Tibial artery (tissue), 4 donors: ENCODE data around the gene FES.
"Not testable (repeated sequence)": the region's sequence is repeated elsewhere in the genome, so short reads cannot be mapped to it uniquely, and the experiment has no call there.

Experiments
- DNase-seq, 2 donors: peaks; one replicate each; pipeline ENCODE4 v3.0.0-alpha.2; 2019
- H3K27ac ChIP-seq, 2 donors: fragments of 200-600 bp; sonication (generic) in 1 of 2; 1 replicate in 1 of 2; 2 replicates in 1 of 2; pipeline ENCODE4 v1.5.1; 2018 to 2019; ENCODE audit warnings: mild to moderate bottlenecking in 1 of 2
- H3K27me3 ChIP-seq, 2 donors: fragments of 200-600 bp; sonication (generic) in 1 of 2; one replicate each; pipeline versions ENCODE4 v1.5.1 to v1.6.0; 2016 to 2019
- H3K36me3 ChIP-seq, 3 donors: fragments of 200-600 bp; sonication (generic) in 2 of 3; one replicate each; pipeline ENCODE4 v1.5.1; 2016 to 2019; ENCODE audit warnings: mild to moderate bottlenecking in 2 of 3
- H3K4me1 ChIP-seq, 4 donors: fragments of 200-600 bp; sonication (generic) in 2 of 4; 1 replicate in 3 of 4; 2 replicates in 1 of 4; pipeline ENCODE4 v1.5.1; 2016 to 2019
- H3K4me3 ChIP-seq, 2 donors: fragments of 200-600 bp; sonication (generic) in 1 of 2; 1 replicate in 1 of 2; 2 replicates in 1 of 2; pipeline ENCODE4 v1.5.1; 2018 to 2019; ENCODE audit warnings: mild to moderate bottlenecking in 2 of 2
- H3K9me3 ChIP-seq, 3 donors: fragments of 200-600 bp; sonication (generic) in 1 of 3; one replicate each; pipeline ENCODE4 v1.5.1; 2016 to 2019
- CTCF ChIP-seq, 2 experiments: fragments of 200-600 bp in 1 of 2; fragments of 450-650 bp in 1 of 2; IDR thresholded peaks; one replicate each; pipeline ENCODE4 v1.5.1; 2017 to 2019; ENCODE audit warnings: antibody characterized with exemption in 2 of 2, mild to moderate bottlenecking in 1 of 2, moderate library complexity in 1 of 2
- intact Hi-C: fragments of 100-400 bp; cut with DNase I; formaldehyde crosslinking; loops from one replicate; pipeline ENCODE4 v1.15.0; 2023; ENCODE audit warnings: low total_unique reads

The FES gene

GRCh38 chr15:90917569-90917968 lies 33.3 kb downstream of the FES start:
- no peak for DNase-seq
- intact Hi-C loops, result no loop called here
- Histone ChIP-seq H3K27ac (no peak overlapping the region), H3K4me3 (no peak overlapping the region), H3K27me3 (no peaks in the 10 kb centered on the region), H3K4me1 (no peaks in the 10 kb centered on the region), H3K9me3 (no peaks in the 10 kb centered on the region), H3K36me3 (peaks cover 84 to 91% (median 88%) of the 10 kb centered on the region in 3 donors)
- TF ChIP-seq CTCF (IDR thresholded peaks at IDR 0.05), result no peak

GRCh38 chr15:90918034-90918788 lies 33.9 kb downstream of the FES start:
- H3K4me1 ChIP-seq, result no peaks in the 10 kb centered on the region
- H3K36me3 ChIP-seq, result peaks cover 78 to 85% (median 81%) of the 10 kb centered on the region in 3 donors
- H3K27me3 ChIP-seq, result no peaks in the 10 kb centered on the region
- H3K27ac ChIP-seq, result no peak overlapping the region
- DNase-seq, result no peak
- intact Hi-C loops, result no loop called here
- no peak overlapping the region for H3K4me3 ChIP-seq
- TF ChIP-seq CTCF (IDR thresholded peaks at IDR 0.05), result no peak
- no peaks in the 10 kb centered on the region for H3K9me3 ChIP-seq

GRCh38 chr15:90918835-90919234 lies 34.5 kb downstream of the FES start:
- peaks cover 72 to 79% (median 75%) of the 10 kb centered on the region in 3 donors for H3K36me3 ChIP-seq
- intact Hi-C loops, result no loop called here
- H3K4me3 ChIP-seq, result no peak overlapping the region
- H3K9me3 ChIP-seq, result no peaks in the 10 kb centered on the region
- no peak for DNase-seq
- no peak overlapping the region for H3K27ac ChIP-seq
- no peak for TF ChIP-seq CTCF (IDR thresholded peaks at IDR 0.05)
- H3K27me3 ChIP-seq, result no peaks in the 10 kb centered on the region
- H3K4me1 ChIP-seq, result no peaks in the 10 kb centered on the region

GRCh38 chr15:90921887-90922286 lies 37.6 kb downstream of the FES start:
- peaks cover 43 to 48% (median 45%) of the 10 kb centered on the region in 3 donors for H3K36me3 ChIP-seq
- intact Hi-C loops, result no loop called here

GRCh38 chr15:90922712-90923322 lies 38.5 kb downstream of the FES start:
- peaks cover 33 to 39% (median 35%) of the 10 kb centered on the region in 3 donors for H3K36me3 ChIP-seq
- DNase-seq, H3K27ac ChIP-seq, H3K27me3 ChIP-seq, intact Hi-C loops, H3K4me1 ChIP-seq, H3K9me3 ChIP-seq, H3K4me3 ChIP-seq: not testable (repeated sequence)

More at GRCh38 chr15:90921887-90922286, 37.6 kb downstream of the FES start:
- Histone ChIP-seq H3K4me1 (no peaks in the 10 kb centered on the region), H3K27ac (no peak overlapping the region), H3K27me3 (no peaks in the 10 kb centered on the region), H3K4me3 (no peak overlapping the region), H3K9me3 (no peaks in the 10 kb centered on the region)
- no peak for TF ChIP-seq CTCF (IDR thresholded peaks at IDR 0.05)
- no peak for DNase-seq

GRCh38 chr15:90924375-90924774 lies 40.1 kb downstream of the FES start:
- no peak for DNase-seq
- Histone ChIP-seq H3K36me3 (peaks cover 18 to 23% (median 20%) of the 10 kb centered on the region in 3 donors), H3K27ac (no peak overlapping the region), H3K27me3 (no peaks in the 10 kb centered on the region), H3K9me3 (no peaks in the 10 kb centered on the region), H3K4me3 (no peak overlapping the region), H3K4me1 (peaks cover 0 to 4% (median 0%) of the 10 kb centered on the region in 4 donors)
- TF ChIP-seq CTCF (IDR thresholded peaks at IDR 0.05), result no peak
- intact Hi-C loops, result no loop called here

GRCh38 chr15:90926766-90927165 lies 42.5 kb downstream of the FES start:
- H3K36me3 ChIP-seq, H3K4me3 ChIP-seq, H3K27ac ChIP-seq, H3K9me3 ChIP-seq, intact Hi-C loops, DNase-seq, H3K27me3 ChIP-seq: not testable (repeated sequence)
- peaks cover 0 to 23% (median 10%) of the 10 kb centered on the region in 4 donors for H3K4me1 ChIP-seq

- H3K4me3 ChIP-seq, DNase-seq, intact Hi-C loops, H3K27me3 ChIP-seq, H3K27ac ChIP-seq, H3K36me3 ChIP-seq, H3K9me3 ChIP-seq: not testable (repeated sequence)
- H3K4me1 ChIP-seq, result peaks cover 0 to 30% (median 16%) of the 10 kb centered on the region in 4 donors
Measured at GRCh38 chr15:90928106-90928505, 43.8 kb downstream of the FES start.
